ENCODE data around the gene CASP9.

- TF ChIP-seq, protein P1, sequence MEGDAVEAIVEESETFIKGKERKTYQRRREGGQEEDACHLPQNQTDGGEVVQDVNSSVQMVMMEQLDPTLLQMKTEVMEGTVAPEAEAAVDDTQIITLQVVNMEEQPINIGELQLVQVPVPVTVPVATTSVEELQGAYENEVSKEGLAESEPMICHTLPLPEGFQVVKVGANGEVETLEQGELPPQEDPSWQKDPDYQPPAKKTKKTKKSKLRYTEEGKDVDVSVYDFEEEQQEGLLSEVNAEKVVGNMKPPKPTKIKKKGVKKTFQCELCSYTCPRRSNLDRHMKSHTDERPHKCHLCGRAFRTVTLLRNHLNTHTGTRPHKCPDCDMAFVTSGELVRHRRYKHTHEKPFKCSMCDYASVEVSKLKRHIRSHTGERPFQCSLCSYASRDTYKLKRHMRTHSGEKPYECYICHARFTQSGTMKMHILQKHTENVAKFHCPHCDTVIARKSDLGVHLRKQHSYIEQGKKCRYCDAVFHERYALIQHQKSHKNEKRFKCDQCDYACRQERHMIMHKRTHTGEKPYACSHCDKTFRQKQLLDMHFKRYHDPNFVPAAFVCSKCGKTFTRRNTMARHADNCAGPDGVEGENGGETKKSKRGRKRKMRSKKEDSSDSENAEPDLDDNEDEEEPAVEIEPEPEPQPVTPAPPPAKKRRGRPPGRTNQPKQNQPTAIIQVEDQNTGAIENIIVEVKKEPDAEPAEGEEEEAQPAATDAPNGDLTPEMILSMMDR (IDR thresholded peaks at IDR 0.05), result no peak
- no peak for TF ChIP-seq POLR2A (IDR thresholded peaks at IDR 0.05)
Measured at GRCh38 chr1:15538771-15539170, 14.8 kb upstream of the CASP9 start.
